ACC112 (cell line): ENCODE data around the gene PRKAR1B.
"Not testable (repeated sequence)": the region's sequence is repeated elsewhere in the genome, so short reads cannot be mapped to it uniquely, and the experiment has no call there.

Experiments used
- H2AFZ ChIP-seq: fragments of 200-600 bp; sonication (generic); one replicate; pipeline ENCODE4 v1.6.0; 2017; ENCODE audit warnings: antibody characterized with exemption, low read length; ENCODE audit not compliant: unreplicated experiment
- H3K27ac ChIP-seq: fragments of 200-600 bp; sonication (generic); 2 replicates; pipeline ENCODE4 v1.5.1; 2014; ENCODE audit warnings: low read depth, mild to moderate bottlenecking, antibody characterized with exemption, low read length, moderate library complexity
- H3K27me3 ChIP-seq: fragments of 200-600 bp; sonication (generic); 2 replicates; pipeline ENCODE4 v1.6.1; 2014; ENCODE audit warnings: mild to moderate bottlenecking, antibody characterized with exemption, low read length, moderate library complexity, mixed read lengths; ENCODE audit not compliant: insufficient read depth
- H3K36me3 ChIP-seq: fragments of 200-600 bp; sonication (generic); 2 replicates; pipeline ENCODE4 v1.6.1; 2016; ENCODE audit warnings: mild to moderate bottlenecking, antibody characterized with exemption, low read length, moderate library complexity, mixed read lengths; ENCODE audit not compliant: insufficient read depth
- H3K4me1 ChIP-seq: fragments of 200-600 bp; sonication (generic); one replicate; pipeline ENCODE4 v1.6.1; 2016; ENCODE audit warnings: low read length, mixed read lengths; ENCODE audit not compliant: insufficient read depth, unreplicated experiment, control insufficient read depth
- H3K4me3 ChIP-seq: fragments of 200-600 bp; sonication (generic); 2 replicates; pipeline ENCODE4 v1.5.1; 2014; ENCODE audit warnings: mild to moderate bottlenecking, low read depth, low read length
- H3K79me2 ChIP-seq: fragments of 200-600 bp; sonication (generic); one replicate; pipeline ENCODE4 v1.6.0; 2016; ENCODE audit warnings: low read length; ENCODE audit not compliant: control insufficient read depth, unreplicated experiment, insufficient read depth

PRKAR1B gene

DNA sequence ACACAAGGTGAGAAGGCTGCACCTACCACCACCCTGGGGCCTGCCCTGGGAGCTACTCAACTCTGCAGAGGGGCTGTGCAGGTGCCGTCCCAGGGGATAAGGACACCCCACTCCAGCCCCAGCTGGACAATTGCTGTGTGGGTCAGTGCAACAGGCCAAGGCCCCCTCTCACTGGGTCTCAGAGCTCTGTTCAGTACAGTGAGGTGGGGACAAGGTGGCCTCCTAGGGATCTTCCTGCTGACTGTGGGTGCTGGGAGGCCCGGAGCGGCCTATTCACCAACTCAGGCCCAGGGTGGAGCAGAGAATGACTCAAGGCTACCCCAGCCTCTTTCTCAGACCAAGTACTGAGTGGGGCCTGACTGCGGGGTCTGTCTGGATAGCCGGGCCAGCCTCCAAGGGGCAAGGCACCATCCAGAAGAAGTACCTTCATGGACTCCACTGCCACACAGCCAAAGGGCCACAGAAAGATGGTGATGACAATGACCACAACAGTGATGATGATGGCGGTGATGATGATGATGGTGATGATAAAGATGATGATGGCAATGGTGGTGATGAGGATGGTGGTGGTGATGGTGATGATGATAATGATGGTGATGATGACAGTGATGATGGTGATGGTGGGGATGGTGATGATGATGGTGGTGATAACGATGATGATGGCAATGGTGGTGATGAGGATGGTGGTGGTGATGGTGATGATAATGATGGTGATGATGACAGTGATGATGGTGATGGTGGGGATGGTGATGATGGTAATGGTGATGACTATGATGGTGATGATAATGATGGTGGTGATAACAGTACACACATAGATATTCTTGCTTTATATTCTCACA is 60.4 kb downstream of the PRKAR1B start:
- Histone ChIP-seq H3K27me3 (no peaks in the 10 kb centered on the region), H3K79me2 (no peaks in the 10 kb centered on the region), H3K4me3 (no peak overlapping the region), H3K36me3 (peaks cover 3% of the 10 kb centered on the region; the same call in 1 of the 2 replicates), H3K4me1 (no peaks in the 10 kb centered on the region), H2AFZ (no peak overlapping the region), H3K27ac (no peak overlapping the region)

DNA sequence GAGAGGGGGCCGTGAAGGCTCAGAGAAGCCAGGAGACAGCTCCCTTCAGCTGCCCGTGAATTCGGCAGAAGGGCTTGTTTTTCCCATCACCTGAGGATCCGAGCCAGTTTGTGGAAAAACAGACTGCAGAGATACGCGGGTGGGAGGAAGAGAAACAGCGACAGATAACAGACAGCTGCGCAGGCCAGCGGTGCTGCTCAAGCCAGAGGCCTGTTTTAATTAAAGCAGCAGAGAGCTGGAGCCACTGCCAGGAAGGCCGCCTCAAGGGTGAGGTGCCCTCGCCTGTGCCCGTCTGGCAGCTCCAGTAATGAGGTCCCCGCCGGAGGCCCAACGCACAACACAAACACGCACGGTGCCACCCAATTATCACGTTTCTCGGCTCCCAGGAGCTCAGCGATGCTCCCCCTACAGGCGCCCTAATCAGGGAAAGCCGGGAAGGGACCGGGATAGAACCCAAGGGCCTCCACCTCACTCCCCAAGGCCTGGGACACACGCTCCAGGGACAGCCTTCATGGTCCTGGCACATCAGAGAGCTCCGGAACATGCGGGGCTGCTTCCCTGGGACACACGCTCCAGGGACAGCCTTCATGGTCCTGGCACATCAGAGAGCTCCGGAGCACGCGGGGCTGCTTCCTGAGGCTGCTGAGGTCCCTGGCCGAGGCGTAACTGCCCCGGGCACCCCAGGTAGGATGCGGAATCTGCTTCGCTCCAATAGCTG is 61.2 kb downstream of the PRKAR1B start:
- Histone ChIP-seq H3K27ac (no peak overlapping the region), H3K79me2 (no peaks in the 10 kb centered on the region), H3K27me3 (no peaks in the 10 kb centered on the region), H2AFZ (no peak overlapping the region), H3K4me3 (no peak overlapping the region), H3K36me3 (peaks cover 3% of the 10 kb centered on the region; the same call in 1 of the 2 replicates), H3K4me1 (no peaks in the 10 kb centered on the region)

DNA sequence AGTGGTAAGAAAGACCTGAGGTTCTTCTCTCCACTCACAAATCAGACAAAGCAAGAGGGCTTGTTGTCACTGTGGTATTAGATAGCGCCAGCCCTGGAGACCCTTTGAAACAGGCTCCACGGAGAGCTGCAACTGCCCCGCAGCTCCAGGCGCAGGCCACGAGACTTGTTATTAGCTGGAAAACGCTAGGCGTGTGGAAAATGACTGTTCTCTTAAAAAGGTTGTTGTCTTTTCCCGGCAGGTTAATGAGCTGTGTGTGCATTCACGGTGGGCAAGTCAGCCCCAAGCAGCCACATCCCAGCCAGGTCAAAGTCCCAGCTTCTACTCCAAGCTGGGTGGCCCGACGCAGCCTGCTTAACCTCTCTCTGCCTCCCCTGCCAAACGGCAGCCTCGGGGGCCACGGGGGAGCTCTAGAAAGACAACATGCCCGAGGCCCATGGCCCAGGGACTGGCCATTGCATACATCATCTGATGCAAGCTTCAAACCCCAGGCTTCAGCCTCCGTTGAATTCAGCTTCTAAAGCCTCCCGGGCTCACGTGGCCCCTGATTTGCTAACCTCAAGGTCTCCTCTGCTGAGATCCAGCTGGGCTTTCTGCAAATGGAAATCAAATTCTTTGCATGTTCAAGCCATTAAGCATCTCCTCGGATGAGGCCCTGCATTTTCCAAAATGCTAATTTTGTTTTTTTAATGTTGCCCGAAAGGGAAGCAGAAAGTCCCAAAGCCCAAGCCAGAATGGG is 61.9 kb downstream of the PRKAR1B start:
- Histone ChIP-seq H2AFZ (no peak overlapping the region), H3K36me3 (peaks cover 3% of the 10 kb centered on the region; the same call in 1 of the 2 replicates), H3K27ac (no peak overlapping the region), H3K27me3 (no peaks in the 10 kb centered on the region), H3K79me2 (no peaks in the 10 kb centered on the region), H3K4me3 (no peak overlapping the region), H3K4me1 (no peaks in the 10 kb centered on the region)

DNA sequence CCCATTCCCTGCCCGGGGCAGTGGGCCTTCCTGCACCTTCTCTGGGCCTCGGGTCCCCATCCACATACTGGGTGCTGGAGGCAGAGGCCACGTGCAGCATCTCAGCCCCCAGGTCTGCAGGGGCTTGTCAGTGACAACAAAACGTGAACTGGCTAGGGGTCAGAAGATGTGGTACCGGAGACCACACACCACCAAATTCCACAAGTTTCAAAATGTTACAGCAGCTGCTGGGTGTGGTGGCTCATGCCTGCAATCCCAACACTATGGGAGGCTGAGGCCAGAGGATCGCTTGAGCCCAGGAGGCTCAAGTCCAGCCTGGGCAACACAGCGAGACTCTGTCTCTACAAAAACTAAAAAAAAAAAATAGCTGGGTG is 62.7 kb downstream of the PRKAR1B start:
- H3K27me3 ChIP-seq: no peaks in the 10 kb centered on the region
- no peak overlapping the region for H3K27ac ChIP-seq
- no peak overlapping the region for H2AFZ ChIP-seq
- no peaks in the 10 kb centered on the region for H3K4me1 ChIP-seq
- no peaks in the 10 kb centered on the region for H3K79me2 ChIP-seq
- no peak overlapping the region for H3K4me3 ChIP-seq
- H3K36me3 ChIP-seq: peaks cover 3% of the 10 kb centered on the region; the same call in 1 of the 2 replicates

DNA sequence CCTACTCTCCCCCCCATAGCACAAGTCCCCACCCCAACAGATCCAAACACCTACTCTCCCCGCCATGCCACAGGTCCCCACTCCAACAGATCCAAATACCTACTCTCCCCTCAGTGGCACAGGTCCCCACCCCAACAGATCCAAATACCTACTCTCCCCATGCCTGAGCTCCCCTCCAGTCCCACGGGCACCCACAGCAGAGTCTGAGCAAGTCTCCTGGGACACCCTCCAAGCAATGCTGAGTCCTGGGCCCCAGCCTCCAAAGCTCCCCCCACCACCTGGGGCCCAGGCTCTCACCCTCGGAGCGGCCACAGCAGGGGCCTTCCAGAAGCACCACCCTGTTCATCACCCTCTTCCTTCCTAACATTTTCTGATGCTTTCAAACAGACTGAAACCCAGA is 64.5 kb downstream of the PRKAR1B start:
- H3K36me3 ChIP-seq: peaks cover 3% of the 10 kb centered on the region; the same call in 1 of the 2 replicates
- H3K4me3 ChIP-seq: no peak overlapping the region
- H3K79me2 ChIP-seq: no peaks in the 10 kb centered on the region
- no peaks in the 10 kb centered on the region for H3K27me3 ChIP-seq
- no peaks in the 10 kb centered on the region for H3K4me1 ChIP-seq
- H3K27ac ChIP-seq: no peak overlapping the region
- no peak overlapping the region for H2AFZ ChIP-seq

DNA sequence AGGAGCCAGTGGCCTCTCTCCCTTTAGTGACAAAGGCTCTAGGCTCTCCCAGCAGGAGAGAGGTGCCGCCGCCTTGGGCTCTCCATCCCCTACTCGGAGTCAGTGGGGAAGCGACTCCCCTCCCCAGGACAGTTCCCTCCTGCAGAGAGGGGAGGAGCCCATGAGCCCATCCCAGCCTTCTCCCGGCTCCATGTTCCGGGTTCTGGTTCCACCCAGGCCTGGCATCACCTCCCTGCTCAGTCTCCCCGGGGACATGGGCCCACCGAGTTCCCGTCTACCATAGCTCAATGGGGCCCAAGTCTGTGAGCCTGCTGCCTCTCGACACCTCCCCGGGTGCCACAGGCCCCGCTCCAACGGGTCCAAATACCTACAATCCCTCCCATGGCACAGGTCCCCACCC is 67.1 kb downstream of the PRKAR1B start:
- Histone ChIP-seq H2AFZ (no peak overlapping the region), H3K36me3 (no peaks in the 10 kb centered on the region), H3K27ac (no peak overlapping the region), H3K4me3 (no peak overlapping the region), H3K4me1 (no peaks in the 10 kb centered on the region), H3K27me3 (no peaks in the 10 kb centered on the region), H3K79me2 (no peaks in the 10 kb centered on the region)

DNA sequence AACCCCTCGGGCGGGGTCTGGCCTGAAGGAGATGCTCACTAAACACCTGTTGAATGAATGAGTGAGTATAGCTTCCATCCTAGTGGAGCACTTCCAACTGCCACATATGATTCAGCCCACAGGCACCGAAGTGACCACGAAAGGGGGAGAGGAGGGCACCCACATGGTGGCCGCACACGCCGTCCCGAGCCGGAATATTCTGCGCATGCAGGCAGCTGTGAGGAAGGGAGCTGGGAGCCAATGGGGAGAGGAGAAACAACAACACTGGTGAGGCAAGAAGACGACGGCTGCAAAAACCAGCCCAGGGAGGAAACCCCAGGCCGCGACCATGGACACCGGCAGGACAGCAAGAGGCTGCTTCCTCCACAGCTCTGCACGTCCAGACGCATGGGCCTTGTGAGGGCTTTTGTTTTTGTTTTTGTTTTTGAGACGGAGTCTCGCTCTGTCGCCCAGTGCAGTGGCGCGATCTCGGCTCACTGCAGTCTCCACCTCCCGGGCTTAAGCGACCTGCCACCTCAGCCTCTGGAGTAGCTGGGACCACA is 67.7 kb downstream of the PRKAR1B start:
- Histone ChIP-seq H3K27ac (no peak overlapping the region), H3K36me3 (no peaks in the 10 kb centered on the region), H2AFZ (no peak overlapping the region), H3K79me2 (no peaks in the 10 kb centered on the region), H3K4me3 (no peak overlapping the region), H3K4me1 (no peaks in the 10 kb centered on the region), H3K27me3 (no peaks in the 10 kb centered on the region)

DNA sequence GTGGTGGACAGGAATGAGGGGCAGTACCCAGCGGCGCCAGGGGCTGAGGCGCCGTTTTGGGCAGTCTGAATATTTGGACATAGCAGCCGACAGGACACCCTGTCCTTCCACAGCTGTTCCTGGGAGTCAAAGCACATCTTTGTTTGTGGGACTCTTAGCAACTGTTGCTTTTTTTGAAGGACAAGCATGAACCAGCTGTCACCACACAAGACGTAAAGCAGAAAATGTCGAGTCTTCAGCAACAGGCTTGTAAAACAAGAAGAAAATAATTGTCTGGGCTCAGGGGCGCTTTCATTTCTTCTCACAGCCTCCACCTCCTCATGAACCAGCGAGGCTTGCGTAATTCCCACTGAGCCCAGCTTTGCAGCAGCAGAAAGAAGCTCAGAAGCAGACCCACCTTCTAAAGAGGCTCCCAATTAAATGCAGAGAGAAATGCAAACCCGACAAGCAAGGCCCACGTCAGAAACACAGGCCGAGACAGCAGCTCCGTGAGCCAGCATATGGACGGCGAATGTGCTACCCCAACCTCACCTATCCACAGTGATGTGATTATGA is 69.4 kb downstream of the PRKAR1B start:
- Histone ChIP-seq H3K27me3 (no peaks in the 10 kb centered on the region), H3K27ac (no peak overlapping the region), H3K4me1 (no peaks in the 10 kb centered on the region), H3K4me3 (no peak overlapping the region), H2AFZ (no peak overlapping the region), H3K79me2 (no peaks in the 10 kb centered on the region), H3K36me3 (no peaks in the 10 kb centered on the region)

DNA sequence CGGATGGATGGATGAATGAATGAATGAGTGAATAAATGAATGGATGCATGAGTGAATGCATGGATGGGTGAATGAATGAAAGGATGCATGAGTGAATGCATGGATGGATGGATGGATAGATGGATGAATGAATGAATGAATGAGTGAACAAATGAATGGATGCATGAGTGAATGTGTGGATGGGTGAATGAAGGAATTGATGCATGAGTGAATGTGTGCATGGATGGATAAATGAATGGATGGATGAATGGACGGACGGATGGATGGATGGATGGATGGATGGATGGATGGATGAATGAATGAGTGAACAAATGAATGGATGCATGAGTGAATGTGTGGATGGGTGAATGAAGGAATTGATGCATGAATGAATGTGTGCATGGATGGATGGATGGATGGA is 70.1 kb downstream of the PRKAR1B start:
- not testable (repeated sequence) for H3K4me3 ChIP-seq, H3K27me3 ChIP-seq, H3K36me3 ChIP-seq, H3K27ac ChIP-seq, H3K79me2 ChIP-seq, H2AFZ ChIP-seq, H3K4me1 ChIP-seq

DNA sequence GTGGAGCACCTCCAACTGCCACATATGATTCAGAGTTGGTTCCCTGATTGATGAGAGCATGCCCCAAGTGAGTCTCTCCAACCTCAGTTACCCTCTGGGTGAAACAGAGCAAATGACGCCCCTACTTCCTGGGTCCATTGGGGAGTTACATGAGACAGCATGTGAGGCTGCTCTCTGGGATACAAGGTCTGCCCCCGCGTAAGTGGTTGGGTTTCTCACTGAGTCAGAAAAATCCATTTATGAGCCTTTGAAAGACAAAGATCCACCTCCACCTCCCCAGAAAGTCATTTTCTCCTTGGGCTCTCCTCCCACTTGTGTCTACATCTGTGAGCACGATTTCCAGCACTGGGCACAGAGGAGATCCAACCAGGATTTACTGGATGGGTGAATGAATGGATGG is 71.3 kb downstream of the PRKAR1B start:
- Histone ChIP-seq H3K36me3 (no peaks in the 10 kb centered on the region), H3K27me3 (no peaks in the 10 kb centered on the region), H3K27ac (no peak overlapping the region), H2AFZ (no peak overlapping the region), H3K4me3 (no peak overlapping the region), H3K79me2 (no peaks in the 10 kb centered on the region), H3K4me1 (no peaks in the 10 kb centered on the region)
